ENCODE measurements around the gene LY86. TPM values are rescaled to one million over a fixed set of nuclear protein-coding genes. Genes with fewer than 3 reads are reported as not detected.

LY86 gene
- total RNA-seq, 1 experiment from 2014 or later, result not detected

DNA sequence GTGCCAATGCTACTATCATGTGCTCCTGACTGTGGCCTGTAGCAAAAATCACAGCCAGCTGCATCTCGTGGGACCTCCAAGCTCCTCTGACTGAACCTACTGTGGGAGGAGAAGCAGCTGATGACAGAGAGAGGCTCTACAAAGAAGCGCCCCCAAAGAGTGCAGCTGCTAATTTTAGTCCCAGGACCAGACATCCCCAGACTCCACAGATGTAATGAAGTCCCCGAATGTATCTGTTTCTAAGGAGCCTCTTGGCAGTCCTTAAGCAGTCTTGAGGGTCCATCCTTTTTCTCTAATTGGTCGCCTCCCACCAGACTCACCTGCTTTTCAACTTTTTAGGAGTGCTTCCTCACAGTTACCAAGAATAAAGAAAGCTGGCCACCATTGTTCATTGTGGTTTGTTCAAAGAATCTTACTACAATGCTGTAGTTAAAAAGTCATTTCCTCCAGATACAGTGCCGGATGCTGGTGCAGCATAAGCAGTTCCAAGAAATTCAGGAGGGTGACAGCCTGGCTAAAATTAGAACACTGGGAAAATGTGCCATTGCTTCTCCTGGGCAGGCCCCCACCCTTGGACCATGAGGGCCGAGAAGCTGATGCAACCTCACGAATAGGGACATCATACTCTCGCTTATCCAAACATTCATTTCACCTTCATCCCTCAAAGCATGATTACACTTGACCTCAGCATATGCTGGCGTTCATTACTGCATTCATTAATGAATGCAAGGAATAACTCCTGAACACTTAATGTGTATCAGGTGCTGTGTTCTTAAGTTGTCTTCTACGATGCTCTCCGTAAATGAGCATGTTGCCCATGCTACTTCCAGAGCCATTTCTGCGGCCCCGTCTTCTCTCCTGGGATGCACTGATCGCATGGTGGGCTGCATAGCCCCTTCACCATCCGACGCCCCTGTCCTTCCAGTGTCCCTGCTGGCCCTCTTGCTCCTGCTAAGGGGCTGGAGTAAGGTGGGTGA is 66.4 kb downstream of the LY86 start:
- H2BK20ac ChIP-seq (ENCODE audit: low read depth, low read length, poor library complexity, severe bottlenecking), result no peak overlapping the region
- Mint-ChIP-seq H3K27me3 (ENCODE audit: low read depth) (peaks cover 44% of the 10 kb centered on the region), H3K36me3 (ENCODE audit: insufficient read depth in 1 of 3, low read depth in 3 of 3) (peaks cover 0 to 4% (median 2%) of the 10 kb centered on the region in 3 experiments; a peak in 4 of 7 replicates), H3K9me3 (peaks cover 10 to 11% of the 10 kb centered on the region in 2 experiments; a peak in 4 of 5 replicates), H3K4me1 (peaks cover 18 to 22% of the 10 kb centered on the region in 2 experiments), H3K27ac (no peak overlapping the region; a peak in 1 of 7 replicates), H3K4me3 (no peak overlapping the region)
- H4K91ac ChIP-seq (ENCODE audit: insufficient read length, low read depth, low read length), result no peak overlapping the region
- H2AFZ ChIP-seq (ENCODE audit: low read length), result no peak overlapping the region
- no peaks in the 10 kb centered on the region for H4K20me1 ChIP-seq (ENCODE audit: control insufficient read depth, insufficient read depth, insufficient read length)
- H2BK120ac ChIP-seq (ENCODE audit: low read depth, low read length, poor library complexity, severe bottlenecking), result no peak overlapping the region
- no peak overlapping the region for H2BK5ac ChIP-seq (ENCODE audit: insufficient read length, low read length)
- TF ChIP-seq, protein P1, sequence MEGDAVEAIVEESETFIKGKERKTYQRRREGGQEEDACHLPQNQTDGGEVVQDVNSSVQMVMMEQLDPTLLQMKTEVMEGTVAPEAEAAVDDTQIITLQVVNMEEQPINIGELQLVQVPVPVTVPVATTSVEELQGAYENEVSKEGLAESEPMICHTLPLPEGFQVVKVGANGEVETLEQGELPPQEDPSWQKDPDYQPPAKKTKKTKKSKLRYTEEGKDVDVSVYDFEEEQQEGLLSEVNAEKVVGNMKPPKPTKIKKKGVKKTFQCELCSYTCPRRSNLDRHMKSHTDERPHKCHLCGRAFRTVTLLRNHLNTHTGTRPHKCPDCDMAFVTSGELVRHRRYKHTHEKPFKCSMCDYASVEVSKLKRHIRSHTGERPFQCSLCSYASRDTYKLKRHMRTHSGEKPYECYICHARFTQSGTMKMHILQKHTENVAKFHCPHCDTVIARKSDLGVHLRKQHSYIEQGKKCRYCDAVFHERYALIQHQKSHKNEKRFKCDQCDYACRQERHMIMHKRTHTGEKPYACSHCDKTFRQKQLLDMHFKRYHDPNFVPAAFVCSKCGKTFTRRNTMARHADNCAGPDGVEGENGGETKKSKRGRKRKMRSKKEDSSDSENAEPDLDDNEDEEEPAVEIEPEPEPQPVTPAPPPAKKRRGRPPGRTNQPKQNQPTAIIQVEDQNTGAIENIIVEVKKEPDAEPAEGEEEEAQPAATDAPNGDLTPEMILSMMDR (conservative IDR thresholded peaks at IDR 0.05), result no peak
- H3K18ac ChIP-seq (ENCODE audit: insufficient read length, low read depth, low read length), result no peak overlapping the region
- no peak overlapping the region for H3K4me2 ChIP-seq (ENCODE audit: insufficient read depth, insufficient read length, low read length)
- WGBS (ENCODE audit: extremely low coverage, insufficient read length, low lambda C conversion rate), result no CpG with 5 or more reads among the region's 16 CpGs
- H3K14ac ChIP-seq (ENCODE audit: insufficient read depth, low read length), result no peak overlapping the region
- no peaks in the 10 kb centered on the region for H3K79me1 ChIP-seq (ENCODE audit: insufficient read depth, low read depth, low read length, poor library complexity, severe bottlenecking)
- no peak overlapping the region for H3K9ac ChIP-seq (ENCODE audit: extremely low read depth, insufficient read length, low read length)
- H3K79me2 ChIP-seq (ENCODE audit: insufficient read depth, low read length), result no peaks in the 10 kb centered on the region
- no peak overlapping the region for H2BK12ac ChIP-seq (ENCODE audit: insufficient read length, low read depth, low read length)
- H3K9me3 ChIP-seq (ENCODE audit: control insufficient read depth, low read depth, low read length), result no peaks in the 10 kb centered on the region
- no peak overlapping the region for H3K4ac ChIP-seq (ENCODE audit: low read depth, low read length)
- no peak overlapping the region for H3T11ph ChIP-seq (ENCODE audit: low read length)
- no peak overlapping the region for H3K56ac ChIP-seq (ENCODE audit: insufficient read length, low read depth, low read length)
- peaks cover 3% of the 10 kb centered on the region; the same call in 1 of the 2 replicates for H3K27me3 ChIP-seq (ENCODE audit: insufficient read depth, low read length)
- no peak overlapping the region for H4K5ac ChIP-seq (ENCODE audit: insufficient read length, low read depth, low read length)
- no peaks in the 10 kb centered on the region for H3K23me2 ChIP-seq (ENCODE audit: insufficient read length, low read depth, low read length, poor library complexity, severe bottlenecking)
- H2BK15ac ChIP-seq (ENCODE audit: low read depth, low read length), result no peak overlapping the region
- no peak for DNase-seq
- no peaks in the 10 kb centered on the region for H3K4me1 ChIP-seq (ENCODE audit: insufficient read depth, low read length)
- H2AK5ac ChIP-seq (ENCODE audit: insufficient read length, low read length), result no peak overlapping the region
- H3K27ac ChIP-seq (ENCODE audit: insufficient read length, low read depth, low read length), result no peak overlapping the region
- no peak overlapping the region for H4K8ac ChIP-seq (replicated peaks; ENCODE audit: insufficient read length, low read depth, low read length)
- no peak overlapping the region for H3K23ac ChIP-seq (ENCODE audit: insufficient read length, low read depth, low read length)

Measured in H9 (cell line).